ENCODE data around the gene DNAJB6. TPM values are rescaled to one million over a fixed set of nuclear protein-coding genes. Genes with fewer than 3 reads are reported as not detected.

Gene DNAJB6
- total RNA-seq, 2 experiments from 2014 or later, result 67.8 to 80.6 TPM

DNA sequence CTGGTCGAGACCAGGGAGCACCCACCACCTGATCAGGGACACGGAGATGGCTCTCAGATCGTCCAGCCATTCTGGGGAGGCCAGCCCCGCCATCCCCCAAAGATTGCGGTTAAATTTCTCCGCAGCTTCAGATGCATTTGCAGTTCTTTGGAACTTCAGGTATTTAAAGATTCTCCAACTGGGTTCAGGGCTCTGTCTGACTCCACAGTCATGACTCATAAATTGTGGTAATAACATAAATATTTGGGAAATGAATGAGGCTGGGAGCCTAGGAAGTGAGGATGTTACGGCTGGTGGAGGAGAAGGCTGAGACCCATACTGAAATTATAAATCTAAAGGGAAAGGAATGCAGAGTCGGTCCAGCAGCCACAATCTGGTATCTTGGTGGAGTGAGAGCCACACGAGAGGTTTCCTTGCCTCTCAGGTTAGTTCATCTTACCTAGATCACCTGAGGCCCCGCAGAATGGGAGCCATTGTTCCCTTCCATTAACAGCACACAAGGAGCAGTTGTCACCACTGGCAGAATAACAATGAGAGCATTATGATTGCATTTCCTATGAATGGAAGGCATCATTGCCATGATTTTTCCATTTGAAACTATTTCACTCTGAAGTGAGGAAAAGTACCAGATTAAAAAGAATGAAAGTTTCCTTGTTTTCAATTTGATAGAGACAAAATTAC is 26.7 kb upstream of the DNAJB6 start:
- H3K4me1 Mint-ChIP-seq (ENCODE audit: low read depth), result peaks cover 9% of the 10 kb centered on the region
- no peaks in the 10 kb centered on the region for H3K36me3 Mint-ChIP-seq (ENCODE audit: low read depth)
- ATAC-seq, result no peak
- ChIA-PET CTCF (no interaction called here), POLR2A (no interaction called here)
- H3K9me3 Mint-ChIP-seq, result no peaks in the 10 kb centered on the region
- intact Hi-C loops (cut with micrococcal nuclease), result no loop called here
- H3K27me3 Mint-ChIP-seq, result no peaks in the 10 kb centered on the region
- no peak overlapping the region for H3K27ac Mint-ChIP-seq
- no peak for TF ChIP-seq CTCF (IDR thresholded peaks at IDR 0.05)
- H3K4me3 Mint-ChIP-seq, result no peak overlapping the region
- no peak for DNase-seq

DNA sequence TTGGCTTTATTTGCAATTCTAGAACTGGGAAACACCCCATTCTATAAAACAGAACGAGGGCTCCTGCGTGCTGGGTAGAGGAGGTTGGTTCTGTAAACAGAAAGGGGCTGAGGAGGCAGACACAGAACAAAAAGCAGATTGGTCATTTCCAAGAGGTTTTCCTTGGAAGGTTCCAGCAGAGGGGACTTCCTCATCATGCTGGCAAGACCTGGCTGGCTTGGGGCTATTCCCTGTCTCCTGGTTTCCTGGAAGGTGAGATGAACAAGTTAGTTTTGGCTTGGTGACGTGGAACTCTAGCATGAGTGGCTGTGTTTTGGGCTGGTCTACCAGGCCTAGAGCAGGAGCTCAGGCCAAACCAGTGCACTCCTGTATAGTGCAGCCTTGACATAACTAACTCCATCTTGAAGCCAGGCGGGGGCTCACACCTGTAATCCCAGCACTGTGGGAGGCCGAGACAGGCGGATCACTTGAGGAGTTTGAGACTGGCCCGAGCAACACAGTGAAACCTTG is 26.1 kb upstream of the DNAJB6 start:
- Mint-ChIP-seq H3K36me3 (ENCODE audit: low read depth) (no peaks in the 10 kb centered on the region), H3K9me3 (no peaks in the 10 kb centered on the region), H3K4me1 (ENCODE audit: low read depth) (peaks cover 7% of the 10 kb centered on the region), H3K27ac (peak overlapping the region; percentile 2), H3K4me3 (no peak overlapping the region), H3K27me3 (no peaks in the 10 kb centered on the region)
- CTCF ChIA-PET, result no interaction called here
- TF ChIP-seq CTCF (IDR thresholded peaks at IDR 0.05), result no peak
- POLR2A ChIA-PET, result no interaction called here
- no peak for DNase-seq
- intact Hi-C loops (cut with micrococcal nuclease), result no loop called here
- ATAC-seq, result no peak

DNA sequence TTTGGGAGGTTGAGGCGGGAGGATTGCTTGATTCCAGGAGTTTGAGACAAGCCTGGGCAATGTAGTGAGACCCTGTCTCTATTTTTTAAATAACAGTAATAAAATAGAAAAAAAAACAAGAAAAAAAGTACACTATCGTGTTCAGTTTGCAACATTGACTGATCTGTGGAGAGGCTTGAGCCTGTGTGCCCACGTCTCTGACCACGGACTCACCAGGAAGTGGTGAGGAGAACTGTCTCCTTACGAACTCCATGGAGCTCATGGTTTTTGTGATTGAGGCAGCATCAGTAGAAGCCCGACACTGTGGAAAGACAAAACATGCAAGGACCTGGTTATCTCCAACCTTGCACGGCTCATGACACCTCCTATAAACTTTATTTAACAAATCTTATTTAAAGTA is 23.9 kb upstream of the DNAJB6 start:
- Mint-ChIP-seq H3K27me3 (no peaks in the 10 kb centered on the region), H3K4me3 (no peak overlapping the region), H3K9me3 (no peaks in the 10 kb centered on the region), H3K4me1 (ENCODE audit: low read depth) (peaks cover under 1% of the 10 kb centered on the region), H3K27ac (no peak overlapping the region), H3K36me3 (ENCODE audit: low read depth) (no peaks in the 10 kb centered on the region)
- ATAC-seq (no peak), DNase-seq (no peak)
- intact Hi-C loops (cut with micrococcal nuclease), result no loop called here
- ChIA-PET POLR2A (no interaction called here), CTCF (no interaction called here)
- TF ChIP-seq CTCF (IDR thresholded peaks at IDR 0.05), result no peak

DNA sequence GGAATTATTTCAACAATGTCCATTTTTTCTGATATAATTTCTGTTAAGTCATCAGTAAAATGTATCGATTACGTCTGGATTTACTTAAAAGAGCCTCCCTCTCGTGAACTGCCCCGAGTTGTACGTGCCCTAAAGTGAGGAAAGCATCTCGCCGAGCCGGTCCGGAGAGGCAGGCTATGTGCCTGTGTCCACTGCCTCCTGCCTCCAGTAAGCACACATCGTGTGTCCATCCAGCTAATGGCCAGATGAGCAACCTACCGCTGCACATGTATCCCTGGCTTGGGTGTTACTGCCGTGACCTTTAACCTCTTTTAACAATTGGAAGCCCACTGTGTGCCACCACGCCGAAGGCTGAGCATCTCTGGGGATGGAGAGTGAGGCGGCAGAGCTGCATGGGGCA is 23.2 kb upstream of the DNAJB6 start:
- ATAC-seq (no peak), DNase-seq (no peak)
- H3K9me3 Mint-ChIP-seq, result no peaks in the 10 kb centered on the region
- no peak overlapping the region for H3K4me3 Mint-ChIP-seq
- H3K4me1 Mint-ChIP-seq (ENCODE audit: low read depth), result peaks cover 7% of the 10 kb centered on the region
- no peak for TF ChIP-seq CTCF (IDR thresholded peaks at IDR 0.05)
- CTCF ChIA-PET, result no interaction called here
- no peaks in the 10 kb centered on the region for H3K36me3 Mint-ChIP-seq (ENCODE audit: low read depth)
- no peaks in the 10 kb centered on the region for H3K27me3 Mint-ChIP-seq
- POLR2A ChIA-PET, result no interaction called here
- intact Hi-C loops (cut with micrococcal nuclease), result no loop called here
- H3K27ac Mint-ChIP-seq, result no peak overlapping the region

GRCh38 chr7:157318015-157318706 is 18.6 kb upstream of the DNAJB6 start:
- Mint-ChIP-seq H3K27me3 (no peaks in the 10 kb centered on the region), H3K36me3 (ENCODE audit: low read depth) (no peaks in the 10 kb centered on the region), H3K27ac (peak overlapping the region; percentile 61), H3K4me3 (no peak overlapping the region), H3K4me1 (ENCODE audit: low read depth) (peaks cover 7% of the 10 kb centered on the region), H3K9me3 (no peaks in the 10 kb centered on the region)
- DNase-seq, result peak; percentile 55
- no peak for TF ChIP-seq CTCF (IDR thresholded peaks at IDR 0.05)
- ATAC-seq, result peak; percentile 77
- ChIA-PET CTCF (interaction anchor here (1.0 kb wide), 1 partner anchor 44 kb away, joined by 3 read pairs; no protein-coding TSS in a partner anchor), POLR2A (interaction anchor here (0.7 kb wide), 1 partner anchor 18 kb away, joined by 4 read pairs; no protein-coding TSS in a partner anchor)
- intact Hi-C loops (cut with micrococcal nuclease), result no loop called here
